Stimulated activated CD4-positive, alpha-beta T cell treated with anti-CD3 and anti-CD28 coated beads, TNF-alpha, amount 100 ng/mL, for 48 hours (primary cell): Measurements from ENCODE around the gene GALNT18.

Experiments
- DNase-seq, 3 donors: peaks; one replicate each; pipeline ENCODE4 v3.0.0-alpha.2; 2020; ENCODE audit warnings: low read depth in 3 of 3

The GALNT18 gene

DNA sequence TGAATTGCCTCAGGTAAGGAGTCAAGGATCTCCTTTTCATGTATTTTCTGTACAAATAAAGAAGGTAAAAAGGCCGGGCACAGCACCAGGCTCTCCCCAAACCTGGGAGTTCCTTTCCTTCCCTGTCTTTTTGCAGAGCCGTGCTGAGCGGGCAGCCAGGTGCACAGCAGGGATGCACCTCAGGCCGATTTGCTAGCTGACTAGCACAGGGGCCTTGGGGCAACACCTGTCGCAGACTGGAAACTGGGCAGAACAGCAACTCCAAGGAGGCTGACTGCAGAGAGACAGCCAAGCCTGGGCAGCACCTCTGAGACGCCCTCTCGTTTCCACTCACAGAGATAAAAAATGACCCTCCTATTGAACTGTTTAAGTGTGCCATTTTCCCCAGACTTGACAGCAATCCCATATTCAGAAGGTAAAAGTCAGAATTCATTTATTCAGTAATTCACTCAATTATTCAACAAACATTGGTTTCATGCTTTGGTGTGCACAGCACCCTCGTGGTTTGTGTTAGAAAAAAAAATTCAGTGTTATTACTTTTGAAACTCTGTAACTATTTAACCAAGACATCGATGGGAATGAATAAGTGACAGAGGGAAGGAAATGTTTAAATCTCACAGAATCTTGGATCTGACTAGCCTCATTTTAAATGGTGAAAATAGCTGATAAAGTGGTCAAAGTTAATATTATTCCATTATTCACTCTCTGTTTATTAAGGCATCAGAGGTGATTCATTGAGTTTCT is 120.9 kb downstream of the GALNT18 start:
- no peak for DNase-seq

- DNase-seq: no peak
Measured at GRCh38 chr11:11499300-11499699, 122.5 kb downstream of the GALNT18 start.

- DNase-seq: no peak
Measured at GRCh38 chr11:11498195-11498594, 123.6 kb downstream of the GALNT18 start.

DNA sequence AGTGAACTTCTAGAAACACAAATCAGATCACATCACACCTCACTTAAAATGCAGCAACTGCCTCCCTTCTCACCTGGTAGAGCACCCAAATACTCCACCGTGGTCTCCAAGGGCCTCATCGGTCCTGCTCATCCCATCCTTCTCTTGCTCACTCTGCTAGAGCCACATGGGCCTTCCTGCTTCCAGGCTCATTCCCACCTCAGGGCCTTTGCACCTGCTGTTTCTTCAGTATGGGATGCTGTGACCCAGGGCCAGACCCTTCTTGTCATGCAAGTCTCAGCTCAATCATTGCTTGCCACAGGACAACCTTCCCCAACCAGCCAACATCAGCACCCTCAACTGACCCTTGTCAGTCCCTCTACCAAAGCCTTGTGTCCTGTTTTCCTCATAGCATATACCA is 124.9 kb downstream of the GALNT18 start:
- DNase-seq: no peak

DNA sequence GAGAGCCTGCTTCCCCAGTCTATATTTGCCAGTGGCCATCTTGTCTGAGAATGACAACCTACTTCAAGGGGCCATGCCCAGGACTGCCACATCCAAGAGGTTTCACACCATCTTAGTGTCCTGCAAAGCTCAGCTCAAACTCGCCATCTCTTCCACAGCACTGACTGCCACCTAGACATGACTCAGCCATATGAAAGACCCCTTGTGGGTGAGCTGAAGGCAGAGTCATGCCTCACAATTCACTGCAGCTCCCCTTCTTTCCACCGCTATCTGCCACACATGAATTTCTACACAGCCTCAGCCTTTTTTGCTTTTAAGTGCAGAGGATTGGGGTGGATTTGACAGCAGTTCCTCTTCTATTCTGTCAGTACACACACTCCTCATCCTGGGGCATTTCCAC is 127.5 kb downstream of the GALNT18 start:
- DNase-seq: no peak

DNA sequence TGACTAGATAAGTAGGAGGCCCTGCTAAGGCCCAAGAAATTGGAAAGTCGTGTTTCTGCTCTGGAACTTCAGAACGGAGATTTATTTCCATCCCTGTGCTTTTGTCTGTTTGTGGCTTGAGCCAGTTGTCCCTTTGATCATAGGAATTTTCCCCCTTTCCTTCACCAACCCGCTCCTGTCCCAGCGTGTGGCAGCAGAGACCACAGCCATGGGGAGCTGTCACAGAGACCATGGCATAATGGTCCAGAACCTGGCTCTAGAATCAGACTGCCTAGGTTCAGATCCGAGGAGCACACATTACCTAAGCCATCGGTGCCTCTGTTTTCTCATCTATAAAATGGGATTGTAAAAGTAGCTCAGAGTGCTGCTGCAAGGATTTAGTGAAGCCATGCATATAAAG is 128.1 kb downstream of the GALNT18 start:
- DNase-seq: no peak

- DNase-seq: no peak
Measured at GRCh38 chr11:11491589-11491988, 130.2 kb downstream of the GALNT18 start.

GRCh38 chr11:11491014-11491413 is 130.8 kb downstream of the GALNT18 start:
- DNase-seq: no peak

DNA sequence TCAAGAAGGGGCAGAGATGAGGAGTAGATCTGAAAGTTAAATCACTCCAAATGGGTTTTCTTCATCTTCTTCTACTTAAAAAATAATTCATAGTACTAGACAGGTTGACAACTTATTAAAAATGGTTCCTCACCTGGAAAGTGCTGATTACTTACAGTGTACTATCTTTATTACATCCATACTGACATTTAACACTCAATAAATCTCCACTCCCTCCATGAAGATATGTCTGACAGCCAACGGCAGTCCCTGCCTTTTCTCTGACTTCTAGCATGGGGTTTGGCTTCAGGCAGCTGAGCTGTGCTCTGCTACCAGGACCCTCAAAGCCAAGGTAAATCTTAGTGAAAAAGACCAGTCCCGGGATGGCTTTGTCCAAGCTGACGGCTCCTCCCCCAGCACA is 135.4 kb downstream of the GALNT18 start:
- no peak for DNase-seq

GRCh38 chr11:11486002-11486401 is 135.8 kb downstream of the GALNT18 start:
- no peak for DNase-seq

GRCh38 chr11:11483627-11484026 is 138.2 kb downstream of the GALNT18 start:
- no peak for DNase-seq

DNA sequence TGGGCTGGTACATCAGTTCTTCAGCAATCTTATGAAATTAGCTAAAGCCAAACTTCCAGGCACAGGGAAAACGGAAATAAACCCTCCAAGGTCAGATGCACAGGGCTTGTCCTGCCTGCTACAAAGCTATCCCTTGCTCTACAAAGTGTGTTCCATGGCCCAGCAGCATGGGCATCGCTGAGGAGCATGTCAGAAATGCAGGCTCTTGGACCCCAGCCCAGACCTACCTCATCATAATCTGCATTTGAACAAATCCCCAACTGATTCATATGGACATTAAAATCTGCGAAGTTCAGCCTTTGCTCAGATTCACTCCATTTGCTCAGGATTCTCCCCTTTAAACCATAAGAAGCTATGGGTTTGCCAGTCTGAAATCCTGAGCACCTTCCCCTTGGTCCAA is 139.1 kb downstream of the GALNT18 start:
- DNase-seq: no peak

- no peak for DNase-seq
Measured at GRCh38 chr11:11481371-11481770, 140.4 kb downstream of the GALNT18 start.

DNA sequence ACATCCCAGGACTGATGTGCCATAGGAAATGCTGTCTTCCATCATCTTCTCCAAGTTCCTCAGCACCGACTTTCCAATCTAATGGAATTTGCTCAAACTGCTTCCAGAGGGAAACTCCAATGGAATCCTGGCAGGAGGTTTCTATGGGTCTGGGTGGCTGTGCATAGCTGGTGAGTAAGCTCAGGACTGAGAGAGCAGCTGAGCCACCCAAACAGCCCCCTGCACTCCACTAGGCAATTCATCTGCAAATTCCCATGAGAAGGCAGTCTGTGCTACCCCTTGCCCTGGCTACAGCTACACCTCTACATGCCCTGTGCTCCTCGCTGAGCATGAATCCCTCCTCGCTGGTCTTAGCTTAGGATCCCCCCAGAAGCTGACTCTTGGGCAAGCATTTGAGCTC is 140.8 kb downstream of the GALNT18 start:
- DNase-seq: no peak

DNA sequence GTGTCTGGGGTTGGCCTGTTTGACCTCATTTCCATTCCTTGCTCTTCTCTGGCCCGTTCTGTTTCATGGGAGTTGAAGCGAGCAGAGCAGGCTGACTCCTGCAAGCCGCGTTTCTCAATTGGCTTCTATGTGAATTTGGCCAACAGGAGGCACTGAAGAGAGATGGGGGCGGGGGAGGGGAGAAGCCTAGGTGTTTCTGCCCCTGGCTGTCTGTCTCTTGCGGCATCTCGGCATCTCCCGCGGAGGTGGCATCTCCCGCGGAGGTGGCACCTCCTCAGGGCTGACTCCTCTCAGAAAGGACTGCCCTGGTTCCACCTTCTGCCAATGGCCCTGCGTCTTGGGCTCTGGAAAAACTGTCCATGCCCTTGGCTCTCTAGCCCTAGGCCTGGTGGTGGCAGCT is 143.1 kb downstream of the GALNT18 start:
- no peak for DNase-seq

DNA sequence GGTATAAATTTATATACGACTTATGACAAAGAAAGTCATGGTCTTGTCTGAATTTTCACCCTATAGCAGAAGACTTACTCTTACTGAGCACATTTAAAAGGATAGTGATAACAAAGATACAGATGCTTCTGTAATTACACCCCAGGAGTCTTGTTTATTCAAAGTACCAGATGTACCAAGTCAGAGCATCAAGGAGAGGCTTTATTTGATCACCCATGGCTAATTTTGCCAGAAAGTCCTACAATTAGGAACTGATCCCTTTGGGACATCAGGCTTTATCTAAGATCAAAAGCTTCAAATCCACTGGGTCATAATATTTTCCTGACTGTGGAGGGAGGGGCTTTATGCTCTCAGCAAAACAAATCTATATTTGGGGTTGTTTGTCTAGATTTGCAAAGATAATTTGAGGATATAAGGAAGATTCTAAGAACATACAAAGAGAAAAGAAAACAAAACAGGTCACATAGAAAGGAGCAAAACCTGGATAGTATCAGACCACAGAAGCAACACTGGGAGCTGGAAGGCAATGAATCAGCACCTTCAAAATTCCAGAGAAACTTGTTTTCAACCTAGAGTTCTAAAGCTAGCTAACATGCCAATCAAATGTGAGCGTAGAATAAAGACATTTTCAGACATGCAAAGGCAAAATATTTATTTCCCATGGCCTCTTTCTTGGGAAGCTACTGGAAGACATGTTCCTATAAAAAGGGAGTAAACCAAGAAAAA is 143.9 kb downstream of the GALNT18 start:
- no peak for DNase-seq

DNA sequence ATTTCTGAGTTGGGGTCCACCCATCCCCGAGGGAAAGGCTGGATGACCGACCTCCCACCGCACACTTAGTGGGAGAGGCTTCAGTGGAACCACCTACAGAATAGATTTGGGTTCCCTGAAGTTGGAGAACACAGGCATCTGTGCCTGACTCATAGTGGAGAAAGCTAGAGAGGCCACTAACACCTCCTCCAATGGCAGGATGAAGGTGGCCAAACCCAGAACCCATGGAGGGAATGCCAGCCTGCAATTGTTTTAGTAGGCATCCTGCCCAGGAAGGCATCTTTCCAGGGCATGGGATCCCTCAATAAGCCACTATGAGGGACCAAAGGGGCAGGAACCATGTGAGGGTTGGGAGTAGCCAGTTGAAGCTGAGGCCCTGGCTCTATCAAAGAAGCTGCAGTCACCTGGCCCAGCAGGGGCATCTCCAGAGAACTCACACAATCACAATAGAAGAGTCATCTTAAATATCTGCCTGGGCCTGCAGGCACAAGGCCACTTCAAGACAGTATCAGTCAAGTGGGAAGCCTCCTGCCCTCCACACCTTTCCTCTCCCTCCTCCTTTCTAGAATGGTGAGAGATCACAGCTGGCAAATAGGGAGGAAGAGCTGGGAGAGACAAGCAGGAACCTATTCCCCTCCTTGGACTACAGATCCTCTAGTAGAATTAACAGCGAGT is 144.7 kb downstream of the GALNT18 start:
- no peak for DNase-seq

DNA sequence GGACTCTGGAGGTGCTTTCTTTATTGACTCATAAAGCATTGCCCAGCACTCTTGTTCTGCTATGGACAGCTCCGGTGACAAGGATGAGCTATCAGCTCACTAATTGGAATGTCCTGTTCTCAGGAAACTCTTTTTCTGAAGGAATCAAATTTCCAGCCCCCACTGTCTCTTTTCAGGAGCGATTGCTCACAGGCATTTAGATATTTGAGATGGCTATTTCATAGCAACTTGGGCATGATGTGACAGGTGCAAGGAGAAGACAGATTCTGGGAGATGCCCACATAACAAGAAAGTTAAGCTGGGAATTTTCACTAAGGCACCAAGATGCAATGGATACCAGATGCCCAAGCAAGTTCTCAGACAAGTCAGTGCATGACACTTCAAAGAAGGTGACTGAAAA is 145.3 kb downstream of the GALNT18 start:
- no peak for DNase-seq

GRCh38 chr11:11472106-11472505 is 149.7 kb downstream of the GALNT18 start:
- DNase-seq: no peak

- no peak for DNase-seq
Measured at GRCh38 chr11:11471201-11471600, 150.6 kb downstream of the GALNT18 start.

DNA sequence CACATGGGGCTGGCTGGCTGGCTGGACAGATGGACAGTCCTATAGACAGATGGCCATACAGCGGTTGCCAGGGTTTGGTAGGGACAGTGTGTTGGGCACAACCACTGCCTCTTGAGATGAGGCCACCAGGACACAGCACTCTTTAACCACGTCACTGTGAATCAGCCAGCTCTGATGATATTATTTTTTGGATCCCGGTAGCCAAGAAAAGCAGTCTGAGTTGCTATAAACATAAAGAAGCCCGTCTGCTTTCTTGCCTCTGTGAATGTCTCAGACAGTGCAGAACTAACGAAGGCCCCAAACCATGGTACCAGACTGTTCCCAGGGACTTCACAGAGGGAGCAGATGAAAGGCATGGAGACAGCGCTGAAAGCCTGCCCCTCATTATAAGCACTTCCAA is 152.9 kb downstream of the GALNT18 start:
- DNase-seq: no peak

DNA sequence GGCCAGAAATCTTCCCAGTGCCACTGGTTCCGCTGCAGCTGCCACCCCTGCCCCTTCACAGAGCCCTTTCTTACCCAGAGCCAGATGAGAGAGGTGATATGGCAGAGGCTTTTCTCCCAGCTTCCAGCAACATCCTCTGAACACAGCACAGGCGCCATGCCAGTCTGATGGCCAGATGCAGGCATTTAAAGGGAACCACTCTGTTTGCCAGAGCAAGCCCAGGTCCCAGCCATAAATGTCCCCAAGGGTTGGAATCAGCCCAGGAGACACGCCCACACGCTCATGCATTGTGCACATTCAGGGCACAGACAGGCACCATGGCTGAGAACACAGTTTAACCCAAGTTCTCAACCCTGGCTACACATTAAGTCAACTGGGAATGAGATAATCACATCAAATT is 154.5 kb downstream of the GALNT18 start:
- DNase-seq: no peak

DNA sequence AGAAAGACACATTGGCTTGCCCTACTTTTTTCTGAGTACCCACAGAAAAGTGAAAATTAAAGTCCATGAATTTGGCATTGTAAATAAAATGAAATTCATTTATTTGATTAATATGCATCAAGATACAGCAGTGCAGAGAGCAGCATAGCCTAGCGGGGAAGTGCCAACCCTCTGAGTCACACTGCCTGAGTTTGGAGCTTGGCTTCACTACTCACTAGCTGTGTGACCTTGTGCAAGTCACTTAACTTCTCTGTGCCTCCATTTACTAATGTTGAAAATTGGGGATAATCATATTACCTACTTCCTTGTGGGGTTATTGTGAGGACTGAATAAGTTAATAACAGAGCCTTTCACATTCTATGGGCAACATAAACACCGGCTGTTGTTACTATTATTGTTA is 157.2 kb downstream of the GALNT18 start:
- no peak for DNase-seq
